Thyroid gland (tissue), 4 donors: ENCODE results near the gene WNT5B. TPM values are rescaled to one million over a fixed set of nuclear protein-coding genes. Genes with fewer than 3 reads are reported as not detected.
A peak's percentile ranks its signal among the peaks of the same experiment; 100 is the strongest.

Experiments
- DNase-seq, 2 donors: peaks; one replicate each; pipeline ENCODE4 v3.0.0-alpha.2; 2019
- H3K27ac ChIP-seq, 3 donors: fragments of 200-600 bp; sonication (generic); 1 replicate in 2 of 3; 2 replicates in 1 of 3; pipeline ENCODE4 v1.5.1; 2016 to 2019; ENCODE audit warnings: mild to moderate bottlenecking in 1 of 3, moderate library complexity in 1 of 3
- H3K27me3 ChIP-seq: fragments of 200-600 bp; sonication (generic); one replicate; pipeline ENCODE4 v1.5.1; 2019
- H3K36me3 ChIP-seq, 2 donors: fragments of 200-600 bp; sonication (generic); one replicate each; pipeline ENCODE4 v1.5.1; 2016 to 2019
- H3K4me1 ChIP-seq, 2 donors: fragments of 200-600 bp; sonication (generic); one replicate each; pipeline ENCODE4 v1.5.1; 2017 to 2019
- H3K4me3 ChIP-seq, 3 donors: fragments of 200-600 bp; sonication (generic); replicated peaks in 1 of 3; 1 replicate in 2 of 3; 2 replicates in 1 of 3; pipeline ENCODE4 v1.5.1; 2016; ENCODE audit warnings: mild to moderate bottlenecking in 1 of 3
- H3K9me3 ChIP-seq: fragments of 200-600 bp; sonication (generic); one replicate; pipeline ENCODE4 v1.5.1; 2017
- CTCF ChIP-seq, 6 experiments: fragments of 200-600 bp in 3 of 6; fragments of 450-650 bp in 3 of 6; sonication (generic) in 3 of 6; IDR thresholded peaks; one replicate each; pipeline ENCODE4 v1.5.1; 2016 to 2019; ENCODE audit warnings: antibody characterized with exemption in 6 of 6, mild to moderate bottlenecking in 2 of 6, inconsistent platforms in 1 of 6, moderate library complexity in 1 of 6
- POLR2A ChIP-seq, 2 donors: fragments of 450-650 bp; IDR thresholded peaks; one replicate each; pipeline ENCODE4 v1.6.1; 2017; ENCODE audit warnings: antibody characterized with exemption in 2 of 2, mild to moderate bottlenecking in 2 of 2, moderate library complexity in 1 of 2
- WGBS, 2 donors: methylation state at CpG; one replicate each; pipeline ENCODE4 v1.1.5; 2017; 5-methylcytosine and 5-hydroxymethylcytosine counted together
- intact Hi-C: fragments of 100-400 bp; cut with DNase I; formaldehyde crosslinking; loops from one replicate; pipeline ENCODE4 v1.15.1; 2023
- total RNA-seq, 4 donors: library from RNA; depleted of rRNA; stranded (reverse); fragments of >200 nt; gene quantifications; one replicate each; pipeline ENCODE4 v1.2.3, GENCODE V29; 2016

Gene WNT5B
- total RNA-seq, 4 donors from 2014 or later: 0.78 to 4.3 (median 0.95) TPM

DNA sequence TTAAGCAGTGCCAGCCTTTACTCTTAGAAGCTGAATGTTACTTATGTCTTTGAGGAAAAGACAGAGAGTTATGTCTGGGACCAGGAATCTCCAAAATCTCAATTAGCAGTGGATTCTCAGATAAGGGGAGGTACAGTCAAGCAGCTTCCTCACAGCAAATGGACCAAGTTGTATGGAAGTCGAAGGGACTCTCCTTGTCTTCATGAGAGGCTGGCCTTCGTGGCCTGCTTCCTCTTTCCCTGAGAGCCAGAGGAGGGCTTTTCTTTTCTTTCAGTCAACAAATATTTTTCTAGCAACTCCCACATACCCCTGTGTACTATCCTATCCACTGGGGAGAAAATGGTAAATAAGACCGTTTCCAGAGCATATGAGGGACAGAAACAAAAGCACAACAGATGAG lies 6.6 kb upstream of the WNT5B start:
- H3K36me3 ChIP-seq: no peaks in the 10 kb centered on the region
- H3K9me3 ChIP-seq: no peaks in the 10 kb centered on the region
- TF ChIP-seq CTCF (IDR thresholded peaks at IDR 0.05): no peak
- no peak for TF ChIP-seq POLR2A (IDR thresholded peaks at IDR 0.05)
- H3K27ac ChIP-seq: no peak overlapping the region
- no peaks in the 10 kb centered on the region for H3K27me3 ChIP-seq
- intact Hi-C loops: no loop called here
- 80 to 82% methylated on average over 3 of the region's 3 CpGs for WGBS, 2 donors
- peaks cover 0 to 11% of the 10 kb centered on the region in 2 donors for H3K4me1 ChIP-seq
- DNase-seq: no peak
- no peak overlapping the region for H3K4me3 ChIP-seq

DNA sequence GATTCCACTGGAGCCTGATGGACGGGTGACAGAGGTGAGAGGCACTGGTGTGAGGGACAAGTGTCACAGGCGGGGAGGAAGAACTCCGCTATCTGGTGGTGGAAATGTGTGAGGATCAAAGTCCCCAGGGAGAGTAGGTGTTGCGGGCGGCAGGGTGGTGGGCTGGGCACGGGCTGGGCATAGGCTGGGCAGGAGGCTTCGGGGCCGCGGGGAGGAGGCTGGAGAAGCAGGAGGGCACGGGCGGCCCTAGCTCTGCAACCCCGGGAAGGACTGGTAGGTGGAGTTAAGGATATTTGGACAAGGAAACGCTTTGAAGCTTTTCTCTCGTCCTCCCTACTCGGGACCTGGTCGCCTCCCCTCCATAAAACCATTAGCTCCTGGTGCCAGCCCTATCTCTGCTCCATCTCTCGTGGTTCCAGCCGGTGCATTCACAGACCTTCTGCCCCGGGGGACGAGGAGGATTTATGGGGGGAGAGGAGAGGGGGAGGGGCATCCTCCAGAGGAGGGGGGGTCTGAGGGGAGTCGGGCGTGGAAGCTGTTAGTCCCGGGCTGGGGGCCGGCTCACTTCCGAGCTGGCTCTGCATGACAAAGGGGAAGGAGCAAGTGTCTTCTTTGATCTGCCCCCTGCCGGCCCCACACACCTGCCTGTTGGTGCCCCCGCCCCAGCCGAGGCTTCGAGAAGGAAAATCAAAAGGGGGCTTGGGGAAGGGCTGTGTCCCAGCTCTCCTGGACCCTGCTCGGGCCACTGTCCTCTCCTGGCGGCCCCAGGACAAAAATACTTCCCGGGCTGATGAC lies 504 bp downstream of the WNT5B start:
- no peak overlapping the region for H3K27ac ChIP-seq
- H3K27me3 ChIP-seq: no peaks in the 10 kb centered on the region
- DNase-seq: no peak
- 10% methylated on average over 24 to 27 of the region's 32 CpGs for WGBS, 2 donors
- peaks cover 0 to 16% of the 10 kb centered on the region in 2 donors for H3K4me1 ChIP-seq
- no peak for TF ChIP-seq POLR2A (IDR thresholded peaks at IDR 0.05)
- TF ChIP-seq CTCF (IDR thresholded peaks at IDR 0.05): peak in 1 of 6 experiments; percentile 4
- H3K36me3 ChIP-seq: no peaks in the 10 kb centered on the region
- intact Hi-C loops: no loop called here
- H3K4me3 ChIP-seq: peak overlapping the region in 2 of 3 donors; percentile 27 to 55
- H3K9me3 ChIP-seq: no peaks in the 10 kb centered on the region

DNA sequence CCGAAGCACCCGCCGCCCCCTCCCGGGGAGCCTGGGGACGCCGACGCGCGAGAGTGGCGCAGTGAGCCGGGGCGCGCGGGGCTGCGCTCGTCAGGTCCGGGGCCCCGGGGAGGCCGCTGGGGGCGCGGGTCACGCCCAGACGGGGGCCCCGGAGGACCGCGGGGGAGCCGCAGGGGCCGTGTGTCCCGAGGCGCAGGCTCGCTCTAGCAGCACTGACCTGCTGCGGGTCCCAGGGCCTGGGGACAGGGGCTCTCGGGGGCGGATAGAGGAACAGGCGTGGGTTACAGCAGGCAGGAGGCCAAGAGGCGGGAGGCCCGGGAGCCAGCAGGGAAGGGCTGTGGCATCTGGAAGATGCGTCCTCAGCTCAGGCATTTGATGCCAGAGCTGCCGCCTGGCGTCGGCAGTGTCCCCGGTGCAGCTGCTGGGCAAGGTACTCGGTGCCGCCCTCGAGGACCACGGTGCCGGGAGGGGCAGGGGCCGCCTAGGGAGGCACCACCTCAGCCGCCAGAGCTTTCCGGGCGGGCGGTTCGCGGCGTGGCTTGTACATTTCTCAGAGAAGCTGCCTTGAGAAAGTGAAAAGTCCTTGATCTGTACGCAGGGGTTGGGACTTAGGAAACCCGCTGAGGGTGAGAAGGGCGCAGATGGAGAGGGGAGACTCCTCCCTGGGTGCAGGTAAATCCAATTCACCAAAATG lies 1.2 kb downstream of the WNT5B start:
- Histone ChIP-seq H3K4me3 (peak overlapping the region in 2 of 3 donors; percentile 27 to 55), H3K27me3 (no peaks in the 10 kb centered on the region), H3K4me1 (peaks cover 0 to 16% of the 10 kb centered on the region in 2 donors), H3K27ac (no peak overlapping the region), H3K36me3 (no peaks in the 10 kb centered on the region), H3K9me3 (no peaks in the 10 kb centered on the region)
- WGBS, 2 donors: 1 to 4% methylated on average over 22 to 34 of the region's 58 CpGs
- TF ChIP-seq CTCF (IDR thresholded peaks at IDR 0.05) (peak in 4 of 6 experiments; percentile 13 to 34 (median 20)), POLR2A (IDR thresholded peaks at IDR 0.05) (no peak)
- intact Hi-C loops: no loop called here
- peak; percentile 69 to 71 for DNase-seq

- Histone ChIP-seq H3K27ac (no peak overlapping the region), H3K27me3 (no peaks in the 10 kb centered on the region), H3K4me1 (peaks cover 0 to 16% of the 10 kb centered on the region in 2 donors), H3K9me3 (no peaks in the 10 kb centered on the region), H3K36me3 (no peaks in the 10 kb centered on the region), H3K4me3 (peak overlapping the region in 1 of 3 donors; percentile 55)
- DNase-seq: no peak
- intact Hi-C loops: no loop called here
- TF ChIP-seq POLR2A (IDR thresholded peaks at IDR 0.05) (no peak), CTCF (IDR thresholded peaks at IDR 0.05) (no peak)
- 55 to 57% methylated on average over 23 of the region's 23 CpGs for WGBS, 2 donors
Observed at GRCh38 chr12:1630827-1631591, 2.0 kb downstream of the WNT5B start.
